ENCODE measurements around the gene SRSF1.

- no peak for TF ChIP-seq NFRKB (IDR thresholded peaks at IDR 0.05)
- TF ChIP-seq L3MBTL2 (conservative IDR thresholded peaks at IDR 0.05), result no peak
- no peak for TF ChIP-seq FOXM1 (IDR thresholded peaks at IDR 0.05; ENCODE audit: borderline replicate concordance)
- 0 out of 2 replicates have a peak, but pooled peaks have one; percentile 6 for TF ChIP-seq ELF4 (IDR thresholded peaks at IDR 0.05)
- no peak for TF ChIP-seq SP1 (IDR thresholded peaks at IDR 0.05)
Observed at GRCh38 chr17:57999010-57999495, 8.0 kb downstream of the SRSF1 start.

All from HEK293T (cell line).